HG03097 (cell line): ENCODE results near the gene HADHB.

Source experiments
- ATAC-seq: cut with Tn5 transposase; IDR thresholded peaks from one replicate; pipeline ENCODE4 v1.9.1; 2021; ENCODE audit not compliant: unreplicated experiment, low FRiP score

The HADHB gene

GRCh38 chr2:26244309-26245230, at the start of gene HADHB, which contains the start of gene HADHA:
Gene HADHB, plus strand, starts transcription at chr2:26244939. Its CDS starts 9,316 bp downstream, at chr2:26254255.
Gene HADHA, minus strand, starts transcription at chr2:26244632. Its CDS starts 36 bp downstream, at chr2:26244596.
- ATAC-seq, result peak; percentile 69

- ATAC-seq, result no peak
Measured at GRCh38 chr2:26195040-26195984, 49.4 kb upstream of the HADHB start.

GRCh38 chr2:26196683-26197418, 47.9 kb upstream of the HADHB start:
- ATAC-seq, result no peak

GRCh38 chr2:26197516-26197915, 47.2 kb upstream of the HADHB start:
- ATAC-seq, result no peak

DNA sequence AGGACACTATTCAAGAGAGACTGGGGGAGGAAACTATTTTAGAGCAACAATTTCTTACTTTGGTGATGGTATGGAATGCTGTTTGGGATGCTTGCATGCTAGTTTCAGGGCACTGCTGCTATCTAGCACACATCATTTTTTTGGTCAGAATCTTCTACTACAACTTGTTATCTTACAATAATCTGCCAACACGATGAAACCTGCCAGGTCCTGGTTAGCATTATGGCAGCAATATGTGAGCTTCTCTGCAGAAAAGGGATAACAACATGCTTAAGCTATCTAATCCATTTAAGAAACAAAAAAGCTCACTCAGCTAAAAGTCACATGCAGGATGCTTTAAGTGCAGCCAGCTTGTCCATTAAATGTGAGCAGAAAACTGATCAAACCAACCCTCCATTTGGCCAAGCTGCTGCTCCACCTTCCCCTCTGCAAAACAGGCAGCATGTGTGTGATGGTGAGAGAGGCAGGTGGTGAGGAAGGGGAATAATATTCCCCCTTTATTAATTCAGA, 41.7 kb upstream of the HADHB start:
- no peak for ATAC-seq

DNA sequence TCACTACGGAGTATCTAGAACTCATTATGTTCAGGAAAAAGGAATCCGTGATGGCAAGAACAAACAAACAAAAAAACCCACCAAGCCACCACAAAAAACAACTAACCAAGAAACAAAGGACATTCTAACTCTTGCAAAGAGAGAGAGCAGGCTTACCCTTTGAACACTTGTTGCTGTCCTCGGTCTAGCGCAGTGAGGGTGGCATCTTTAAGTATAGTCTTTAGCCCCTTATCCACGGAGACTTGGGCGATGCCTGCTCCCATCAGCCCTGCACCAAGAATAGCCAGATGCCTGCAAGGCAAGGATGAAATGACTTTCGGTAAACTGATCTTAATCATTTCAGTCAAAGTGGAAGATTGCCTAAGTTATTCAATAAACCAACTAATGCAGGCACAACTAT, 40.8 kb upstream of the HADHB start:
- ATAC-seq, result no peak

DNA sequence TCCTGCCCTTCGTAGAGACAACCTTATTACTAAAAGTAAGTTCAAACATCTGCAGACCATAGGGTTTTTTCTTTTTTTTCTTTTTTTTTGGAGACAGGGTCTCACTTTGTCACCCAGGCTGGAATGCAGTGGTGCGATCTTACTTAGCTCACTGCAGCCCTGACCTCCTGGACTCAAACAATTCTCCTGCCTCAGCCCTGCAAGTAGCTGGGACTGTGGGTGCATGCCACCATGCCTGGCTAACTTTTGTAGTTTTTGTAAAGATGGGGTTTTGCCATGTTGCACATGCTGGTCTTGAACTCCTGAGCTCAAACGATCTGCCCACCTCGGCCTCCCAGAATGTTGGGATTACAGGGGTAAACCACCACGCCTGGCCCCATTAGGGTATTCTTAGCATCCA, 32.7 kb upstream of the HADHB start:
- ATAC-seq, result no peak

- ATAC-seq, result no peak
Measured at GRCh38 chr2:26214759-26215158, 30.0 kb upstream of the HADHB start.

- ATAC-seq, result no peak
Measured at GRCh38 chr2:26215833-26216232, 28.9 kb upstream of the HADHB start.

DNA sequence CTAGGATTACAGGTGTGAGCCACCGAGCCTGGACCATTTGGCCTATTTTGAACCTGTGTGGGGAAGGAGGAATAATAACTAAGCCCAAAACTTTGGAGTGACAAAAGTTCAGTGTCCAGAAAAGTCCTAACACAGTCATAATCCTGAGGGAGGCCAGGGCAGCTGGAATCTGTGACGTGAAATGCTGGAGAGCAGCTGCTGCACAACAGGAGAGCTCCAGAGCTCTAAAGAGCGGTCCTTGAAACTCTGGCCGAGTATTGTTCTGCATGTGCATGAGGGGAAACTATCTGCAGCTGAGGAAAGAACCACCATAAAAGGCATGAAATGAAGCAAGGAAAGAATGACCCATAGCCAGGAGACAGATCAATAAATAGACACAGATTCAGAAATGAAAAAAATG, 28.2 kb upstream of the HADHB start:
- no peak for ATAC-seq

GRCh38 chr2:26217720-26218119, 27.0 kb upstream of the HADHB start:
- no peak for ATAC-seq

- no peak for ATAC-seq
Measured at GRCh38 chr2:26223018-26223417, 21.7 kb upstream of the HADHB start.

DNA sequence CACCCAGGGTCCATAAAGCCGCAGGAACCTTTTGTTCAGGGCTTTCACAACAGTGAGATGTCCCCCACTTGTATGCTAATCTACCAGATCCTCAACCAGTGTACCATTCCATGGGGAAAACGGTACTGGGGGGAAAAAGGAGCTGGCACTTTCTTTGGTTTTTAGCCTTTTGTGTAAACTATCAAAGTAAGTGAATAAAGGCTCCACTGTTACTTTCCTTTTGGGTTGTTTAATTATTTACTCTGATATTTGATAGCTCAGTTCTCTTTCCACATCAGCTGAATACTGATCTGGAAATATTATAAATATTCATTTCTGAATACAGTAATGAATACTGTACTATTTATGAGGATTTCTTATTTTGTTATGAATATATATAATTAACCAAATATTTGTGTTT, 20.6 kb upstream of the HADHB start:
- ATAC-seq, result no peak

GRCh38 chr2:26229595-26229994, 15.1 kb upstream of the HADHB start:
- ATAC-seq, result no peak

- ATAC-seq, result no peak
Measured at GRCh38 chr2:26230806-26231205, 13.9 kb upstream of the HADHB start.

GRCh38 chr2:26235089-26235488, 9.7 kb upstream of the HADHB start:
- ATAC-seq, result no peak

DNA sequence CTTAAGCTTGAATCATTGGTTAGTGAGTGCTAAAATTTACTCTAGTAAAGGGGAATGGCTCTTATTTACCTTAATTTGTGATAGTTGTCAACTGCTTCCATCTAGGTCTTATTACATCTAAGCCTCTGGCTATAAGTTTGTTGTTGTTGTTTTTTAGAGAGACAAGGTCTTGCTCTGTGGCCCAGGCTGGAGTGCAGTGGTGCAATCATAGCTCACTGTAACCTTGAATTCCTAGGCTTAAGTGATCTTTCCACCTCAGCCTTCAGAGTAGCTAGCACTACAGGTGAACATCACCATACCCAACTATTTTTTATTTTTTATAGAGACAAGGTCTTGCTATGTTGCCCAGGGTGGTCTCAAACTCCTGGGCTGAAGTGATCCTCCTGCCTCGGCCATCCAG, 6.9 kb upstream of the HADHB start:
- ATAC-seq, result no peak

GRCh38 chr2:26238311-26238958, 6.3 kb upstream of the HADHB start:
- ATAC-seq, result no peak

GRCh38 chr2:26241928-26242436, 2.8 kb upstream of the HADHB start:
- ATAC-seq, result no peak
